Measurements from ENCODE around the gene EPHA4. TPM values are rescaled to one million over a fixed set of nuclear protein-coding genes. Genes with fewer than 3 reads are reported as not detected.

The EPHA4 gene
- total and polyA plus RNA-seq, 8 donors: 0.56 to 28.1 (median 5.8) TPM; not detected in 1

DNA sequence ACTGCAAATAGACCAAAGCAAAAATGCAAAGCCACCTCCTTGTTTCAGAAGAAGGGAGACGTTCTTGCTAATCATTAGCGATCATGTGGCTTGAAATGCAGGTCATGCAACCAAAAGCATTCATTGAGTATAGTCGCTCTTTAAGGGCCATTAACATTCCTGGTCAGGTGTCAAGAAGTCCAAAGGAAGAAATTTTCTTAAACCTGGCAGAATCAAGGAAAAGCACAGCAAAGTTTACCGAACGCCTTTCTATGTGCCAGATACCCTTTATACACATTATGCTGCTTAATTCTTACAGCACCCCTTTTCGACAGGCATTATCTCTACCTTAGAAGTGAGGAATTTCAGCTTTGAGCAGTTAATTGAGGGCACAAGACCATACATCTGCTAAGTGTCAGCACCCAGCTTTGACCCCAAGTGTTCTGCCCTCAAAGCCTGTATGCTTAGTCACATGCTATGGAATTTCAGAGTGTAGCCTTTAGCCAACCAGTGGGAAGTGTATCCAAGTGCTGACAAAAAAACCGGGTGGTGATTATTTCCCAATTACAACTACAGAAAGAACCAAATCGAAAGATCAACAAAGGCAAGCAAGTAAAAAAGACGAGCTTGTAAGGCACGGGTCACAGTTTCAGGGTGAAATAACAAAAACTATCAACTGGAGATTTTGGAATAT, 70.8 kb downstream of the EPHA4 start:
- Histone ChIP-seq H3K4me3 (no peak overlapping the region), H3K4me1 (peaks cover 0 to 34% (median 15%) of the 10 kb centered on the region in 4 donors), H3K27ac (peak overlapping the region in 2 of 5 donors; percentile 23 to 30), H3K27me3 (no peaks in the 10 kb centered on the region), H3K36me3 (no peaks in the 10 kb centered on the region), H3K9me3 (no peaks in the 10 kb centered on the region)
- intact Hi-C loops (cut with DNase I; ENCODE audit: low total_unique reads): no loop called here
- 29 to 47% (median 36%) methylated on average over 10 of the region's 10 CpGs for WGBS, 5 donors
- no peak for TF ChIP-seq EP300 (IDR thresholded peaks at IDR 0.05)
- peak in 1 of 3 donors; percentile 43 for TF ChIP-seq POLR2AphosphoS5 (IDR thresholded peaks at IDR 0.05)
- DNase-seq: peak in 1 of 2 donors; percentile 30

DNA sequence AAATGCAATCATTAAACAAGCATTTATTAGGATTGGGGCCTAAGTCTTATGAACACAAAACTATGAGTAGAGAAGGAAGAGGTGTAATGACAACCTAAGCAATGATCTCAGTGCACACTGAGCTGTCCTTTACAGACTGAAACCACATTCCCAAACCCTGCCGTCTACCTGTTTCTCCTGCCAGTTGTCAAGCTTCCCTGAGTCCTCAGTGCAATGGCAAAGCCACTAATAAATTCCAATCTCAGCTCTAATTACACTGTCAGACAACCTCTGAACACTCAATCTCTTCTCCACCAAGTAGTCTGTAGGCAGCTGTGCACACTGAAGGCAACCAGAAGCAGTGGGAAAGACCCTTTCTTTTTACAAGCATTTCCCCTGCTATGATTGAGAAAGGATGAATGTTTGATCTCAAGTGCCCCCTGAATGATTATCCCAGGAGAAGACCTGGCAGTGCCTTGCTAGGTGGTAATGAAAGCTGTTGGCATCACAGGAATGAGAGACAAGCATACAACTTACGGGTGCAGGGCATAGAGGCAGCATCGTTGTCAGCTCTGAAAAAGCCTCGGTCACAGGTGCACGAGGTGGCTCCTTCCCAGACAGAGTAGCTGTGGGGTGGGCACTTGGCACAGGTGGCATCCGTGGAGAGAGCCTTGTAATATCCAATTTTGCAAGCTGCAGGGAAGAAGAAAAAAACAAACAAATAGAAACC, 71.4 kb downstream of the EPHA4 start:
- TF ChIP-seq POLR2AphosphoS5 (IDR thresholded peaks at IDR 0.05) (no peak), EP300 (IDR thresholded peaks at IDR 0.05) (no peak), POLR2A (IDR thresholded peaks at IDR 0.05) (no peak)
- TF ChIP-seq, protein P1, sequence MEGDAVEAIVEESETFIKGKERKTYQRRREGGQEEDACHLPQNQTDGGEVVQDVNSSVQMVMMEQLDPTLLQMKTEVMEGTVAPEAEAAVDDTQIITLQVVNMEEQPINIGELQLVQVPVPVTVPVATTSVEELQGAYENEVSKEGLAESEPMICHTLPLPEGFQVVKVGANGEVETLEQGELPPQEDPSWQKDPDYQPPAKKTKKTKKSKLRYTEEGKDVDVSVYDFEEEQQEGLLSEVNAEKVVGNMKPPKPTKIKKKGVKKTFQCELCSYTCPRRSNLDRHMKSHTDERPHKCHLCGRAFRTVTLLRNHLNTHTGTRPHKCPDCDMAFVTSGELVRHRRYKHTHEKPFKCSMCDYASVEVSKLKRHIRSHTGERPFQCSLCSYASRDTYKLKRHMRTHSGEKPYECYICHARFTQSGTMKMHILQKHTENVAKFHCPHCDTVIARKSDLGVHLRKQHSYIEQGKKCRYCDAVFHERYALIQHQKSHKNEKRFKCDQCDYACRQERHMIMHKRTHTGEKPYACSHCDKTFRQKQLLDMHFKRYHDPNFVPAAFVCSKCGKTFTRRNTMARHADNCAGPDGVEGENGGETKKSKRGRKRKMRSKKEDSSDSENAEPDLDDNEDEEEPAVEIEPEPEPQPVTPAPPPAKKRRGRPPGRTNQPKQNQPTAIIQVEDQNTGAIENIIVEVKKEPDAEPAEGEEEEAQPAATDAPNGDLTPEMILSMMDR (IDR thresholded peaks at IDR 0.05): no peak
- no peak for DNase-seq
- Histone ChIP-seq H3K4me1 (peaks cover 0 to 34% (median 15%) of the 10 kb centered on the region in 4 donors), H3K27ac (peak overlapping the region in 1 of 5 donors; percentile 23), H3K4me3 (no peak overlapping the region), H3K27me3 (no peaks in the 10 kb centered on the region), H3K36me3 (no peaks in the 10 kb centered on the region), H3K9me3 (no peaks in the 10 kb centered on the region)
- 40 to 67% (median 45%) methylated on average over 6 of the region's 6 CpGs for WGBS, 5 donors
- intact Hi-C loops (cut with DNase I; ENCODE audit: low total_unique reads): no loop called here

DNA sequence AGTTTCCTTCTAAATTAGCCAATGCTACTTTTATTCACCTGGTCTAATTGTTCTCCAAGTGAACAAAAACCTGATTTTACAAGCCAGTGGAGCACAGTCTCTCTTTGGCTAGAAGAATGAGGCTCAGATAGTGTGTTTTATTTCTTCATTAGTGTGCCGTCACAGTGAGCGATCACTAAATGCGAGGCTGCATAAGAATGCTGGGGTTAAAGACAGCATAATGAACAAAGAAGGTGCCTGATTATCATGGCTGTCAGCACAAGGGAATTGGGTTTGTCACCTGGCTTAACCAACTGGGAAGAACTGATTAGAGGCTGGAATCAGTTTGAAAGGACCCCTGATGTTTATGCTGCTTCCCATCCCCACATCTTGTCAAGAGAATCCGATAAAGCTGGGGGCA, 76.4 kb downstream of the EPHA4 start:
- intact Hi-C loops (cut with DNase I; ENCODE audit: low total_unique reads): no loop called here
- no peaks in the 10 kb centered on the region for H3K36me3 ChIP-seq
- H3K27me3 ChIP-seq: no peaks in the 10 kb centered on the region
- peaks cover 0 to 15% (median 5%) of the 10 kb centered on the region in 4 donors for H3K4me1 ChIP-seq
- WGBS, 5 donors: 93 to 100% (median 95%) methylated on average over 4 of the region's 4 CpGs
- H3K4me3 ChIP-seq: no peak overlapping the region
- H3K27ac ChIP-seq: no peak overlapping the region
- no peak for TF ChIP-seq EP300 (IDR thresholded peaks at IDR 0.05)
- no peak for TF ChIP-seq POLR2AphosphoS5 (IDR thresholded peaks at IDR 0.05)
- TF ChIP-seq, protein P1 (IDR thresholded peaks at IDR 0.05): no peak
- TF ChIP-seq POLR2A (IDR thresholded peaks at IDR 0.05): no peak
- no peak for DNase-seq
- no peaks in the 10 kb centered on the region for H3K9me3 ChIP-seq

DNA sequence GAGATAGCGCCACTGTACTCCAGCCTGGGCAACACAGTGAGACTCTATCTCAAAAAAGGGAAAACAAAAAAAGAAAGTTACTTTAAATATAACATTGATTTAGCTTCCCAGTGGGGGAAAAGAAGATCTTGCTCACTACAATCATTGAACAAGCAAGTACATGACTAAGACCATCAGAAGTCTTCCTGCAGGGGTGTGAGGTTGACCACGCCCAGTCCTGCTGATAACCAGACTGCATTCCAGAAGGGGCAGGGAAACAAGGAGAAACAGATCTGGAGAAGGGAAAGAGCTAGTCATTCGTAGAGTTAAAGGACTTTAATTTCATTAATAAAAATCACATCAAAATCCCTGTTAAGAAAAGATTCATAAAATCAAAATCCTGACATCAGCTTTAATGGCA, 77.5 kb downstream of the EPHA4 start:
- WGBS, 5 donors: 51 to 76% (median 62%) methylated on average over 3 of the region's 3 CpGs

More for the DNA sequence above, 77.5 kb downstream of the EPHA4 start:
- Histone ChIP-seq H3K27ac (no peak overlapping the region), H3K9me3 (no peaks in the 10 kb centered on the region), H3K4me1 (peaks cover 0 to 10% (median 2%) of the 10 kb centered on the region in 4 donors), H3K4me3 (no peak overlapping the region), H3K27me3 (no peaks in the 10 kb centered on the region), H3K36me3 (no peaks in the 10 kb centered on the region)
- intact Hi-C loops (cut with DNase I; ENCODE audit: low total_unique reads): no loop called here
- TF ChIP-seq, protein P1 (IDR thresholded peaks at IDR 0.05): no peak
- TF ChIP-seq EP300 (IDR thresholded peaks at IDR 0.05): no peak
- TF ChIP-seq POLR2AphosphoS5 (IDR thresholded peaks at IDR 0.05): no peak
- TF ChIP-seq POLR2A (IDR thresholded peaks at IDR 0.05): no peak
- peak in 1 of 2 donors; percentile 36 for DNase-seq

Data from stomach (tissue), 9 donors.